ENCODE measurements around the gene MID2.
"Not testable (repeated sequence)": the region's sequence is repeated elsewhere in the genome, so short reads cannot be mapped to it uniquely, and the experiment has no call there.

Gene MID2

DNA sequence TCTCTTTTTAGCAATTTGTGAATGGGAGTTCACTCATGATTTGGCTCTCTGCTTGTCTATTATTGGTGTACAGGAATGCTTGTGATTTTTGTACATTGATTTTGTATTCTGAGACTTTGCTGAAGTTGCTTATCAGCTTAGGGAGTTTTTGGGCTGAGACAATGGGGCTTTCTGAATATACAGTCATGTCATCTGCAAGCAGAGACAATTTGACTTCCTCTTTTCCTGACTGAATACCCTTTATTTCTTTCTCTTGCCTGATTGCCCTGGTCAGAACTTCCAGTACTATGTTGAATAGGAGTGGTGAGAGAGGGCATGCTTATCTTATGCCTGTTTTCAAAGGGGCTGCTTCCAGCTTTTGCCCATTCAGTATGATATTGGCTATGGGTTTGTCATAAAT, 129.7 kb downstream of the MID2 start:
- DNase-seq = not testable (repeated sequence)

- no peak for DNase-seq
Observed at GRCh38 chrX:107968623-107969022, 143.0 kb downstream of the MID2 start.

- no peak for DNase-seq
Observed at GRCh38 chrX:107970073-107970472, 144.4 kb downstream of the MID2 start.

GRCh38 chrX:107971636-107972035, 146.0 kb downstream of the MID2 start:
- no peak for DNase-seq

All from activated CD4-positive, alpha-beta T cell treated with anti-CD3 and anti-CD28 coated beads, Interleukin-2, amount 50 U/mL, for 4 hours (primary cell).